Measurements from ENCODE around the gene TMEM117. TPM values are rescaled to one million over a fixed set of nuclear protein-coding genes. Genes with fewer than 3 reads are reported as not detected.

Gene TMEM117
- 3.5 and 12.4 TPM in 2 replicates for total RNA-seq

GRCh38 chr12:43835656-43836474 lies at the start of gene TMEM117:
TSS of gene TMEM117 (plus strand) at chr12:43836081.
- DNase-seq (ENCODE audit: low read depth) = no peak
- no peaks in the 10 kb centered on the region for H3K36me3 ChIP-seq (ENCODE audit: control insufficient read depth, insufficient read depth, low read length)

GRCh38 chr12:43786899-43787693 lies 48.8 kb upstream of the TMEM117 start:
- no peak overlapping the region for H3K4me3 ChIP-seq (ENCODE audit: low read depth, low read length)
- TF ChIP-seq CTCF (IDR thresholded peaks at IDR 0.05; ENCODE audit: insufficient read depth, low read length, poor library complexity, severe bottlenecking) = no peak
- H3K36me3 ChIP-seq (ENCODE audit: control insufficient read depth, insufficient read depth, low read length) = no peaks in the 10 kb centered on the region
- no peak for DNase-seq (ENCODE audit: low read depth)
- H3K27me3 ChIP-seq (ENCODE audit: control insufficient read depth, insufficient read depth, low read length) = no peaks in the 10 kb centered on the region

More at GRCh38 chr12:43835656-43836474, at the start of gene TMEM117:
- Histone ChIP-seq H3K4me3 (ENCODE audit: low read depth, low read length) (peak within 1 kb of the TSS; percentile 40), H3K27me3 (ENCODE audit: control insufficient read depth, insufficient read depth, low read length) (no peaks in the 10 kb centered on the region)
- no peak for TF ChIP-seq CTCF (IDR thresholded peaks at IDR 0.05; ENCODE audit: insufficient read depth, low read length, poor library complexity, severe bottlenecking)

- Histone ChIP-seq H3K4me3 (ENCODE audit: low read depth, low read length) (no peak overlapping the region), H3K27me3 (ENCODE audit: control insufficient read depth, insufficient read depth, low read length) (no peaks in the 10 kb centered on the region), H3K36me3 (ENCODE audit: control insufficient read depth, insufficient read depth, low read length) (no peaks in the 10 kb centered on the region)
- DNase-seq (ENCODE audit: low read depth) = no peak
- TF ChIP-seq CTCF (IDR thresholded peaks at IDR 0.05; ENCODE audit: insufficient read depth, low read length, poor library complexity, severe bottlenecking) = no peak
Observed at GRCh38 chr12:43789941-43790340, 45.9 kb upstream of the TMEM117 start.

GRCh38 chr12:43795716-43796280 lies 40.1 kb upstream of the TMEM117 start:
- Histone ChIP-seq H3K27me3 (ENCODE audit: control insufficient read depth, insufficient read depth, low read length) (no peaks in the 10 kb centered on the region), H3K36me3 (ENCODE audit: control insufficient read depth, insufficient read depth, low read length) (no peaks in the 10 kb centered on the region), H3K4me3 (ENCODE audit: low read depth, low read length) (no peak overlapping the region)
- DNase-seq (ENCODE audit: low read depth) = no peak
- TF ChIP-seq CTCF (IDR thresholded peaks at IDR 0.05; ENCODE audit: insufficient read depth, low read length, poor library complexity, severe bottlenecking) = no peak

GRCh38 chr12:43797561-43798217 lies 38.2 kb upstream of the TMEM117 start:
- TF ChIP-seq CTCF (IDR thresholded peaks at IDR 0.05; ENCODE audit: insufficient read depth, low read length, poor library complexity, severe bottlenecking) = no peak
- Histone ChIP-seq H3K4me3 (ENCODE audit: low read depth, low read length) (no peak overlapping the region), H3K36me3 (ENCODE audit: control insufficient read depth, insufficient read depth, low read length) (no peaks in the 10 kb centered on the region), H3K27me3 (ENCODE audit: control insufficient read depth, insufficient read depth, low read length) (no peaks in the 10 kb centered on the region)
- DNase-seq (ENCODE audit: low read depth) = no peak

All from kidney epithelial cell (primary cell).